GM21786 (cell line): ENCODE results near the gene MYCL.
"Not testable (repeated sequence)": the region's sequence is repeated elsewhere in the genome, so short reads cannot be mapped to it uniquely, and the experiment has no call there.

Experiments
- ATAC-seq: cut with Tn5 transposase; IDR thresholded peaks from one replicate; pipeline ENCODE4 v1.9.1; 2021; ENCODE audit not compliant: unreplicated experiment

The MYCL gene

GRCh38 chr1:39892601-39893595, 8.8 kb downstream of the MYCL start:
- peak; percentile 60 for ATAC-seq

- no peak for ATAC-seq
Measured at GRCh38 chr1:39890880-39891279, 10.8 kb downstream of the MYCL start.

- ATAC-seq, result no peak
Measured at GRCh38 chr1:39890273-39890672, 11.4 kb downstream of the MYCL start.

DNA sequence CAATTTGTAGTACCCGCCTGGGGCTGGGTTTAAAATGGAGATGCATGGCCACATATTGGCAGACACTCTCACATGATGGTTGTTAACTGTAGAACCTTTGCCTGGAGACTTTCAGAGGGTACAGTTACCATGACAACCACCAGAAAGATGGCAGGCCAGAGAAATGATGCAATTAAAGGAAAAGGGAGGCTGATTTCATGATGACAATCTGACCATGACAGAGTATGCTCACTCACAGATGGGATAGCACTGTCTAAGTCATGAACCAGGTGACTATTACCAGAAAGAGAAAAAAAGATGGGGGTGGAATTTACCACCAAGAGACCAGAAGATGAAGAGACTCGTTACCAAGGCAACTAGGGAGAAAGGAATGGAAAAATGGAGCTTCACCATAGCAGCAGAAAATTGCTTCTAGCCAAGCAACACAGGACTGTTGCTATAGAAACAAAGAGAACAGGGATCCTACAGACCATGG, 14.9 kb downstream of the MYCL start:
- ATAC-seq, result no peak

DNA sequence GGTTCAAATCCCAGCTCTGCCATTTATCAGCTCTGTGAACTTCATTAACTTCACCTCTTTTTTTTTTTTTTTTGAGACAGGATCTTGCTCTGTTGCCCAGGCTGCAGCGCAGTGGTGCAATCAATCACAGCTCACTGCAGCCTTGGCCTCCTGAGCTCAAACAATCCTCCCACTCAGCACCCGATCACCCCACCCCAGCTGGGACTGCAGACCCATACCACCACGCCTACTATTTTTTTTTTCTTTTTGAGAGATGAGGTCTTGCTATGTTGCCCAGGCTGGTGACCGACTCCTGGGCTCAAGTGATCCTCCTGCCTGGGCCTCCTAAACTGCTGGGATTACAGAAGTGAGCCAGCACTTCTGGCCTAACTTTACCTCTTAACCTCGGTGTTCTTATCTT, 16.2 kb downstream of the MYCL start:
- no peak for ATAC-seq

DNA sequence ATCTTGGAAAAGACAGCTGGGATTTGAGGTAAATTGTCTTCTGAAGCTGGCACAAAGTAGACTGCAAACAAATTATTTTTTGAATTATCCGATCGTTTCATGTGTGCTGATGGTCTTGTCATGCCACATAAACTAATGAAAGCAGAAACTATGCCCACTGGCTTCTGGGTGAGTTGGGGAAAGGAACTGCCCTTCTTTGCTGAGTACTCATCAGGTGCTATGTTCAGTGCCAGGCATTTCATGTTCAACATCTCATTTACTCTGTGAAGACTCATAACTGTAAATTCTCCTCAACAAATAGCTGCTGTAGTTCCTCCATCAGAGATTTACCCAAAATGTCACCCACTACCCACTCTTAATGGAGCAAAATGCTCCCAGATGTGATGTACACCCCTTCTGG, 19.6 kb downstream of the MYCL start:
- no peak for ATAC-seq

DNA sequence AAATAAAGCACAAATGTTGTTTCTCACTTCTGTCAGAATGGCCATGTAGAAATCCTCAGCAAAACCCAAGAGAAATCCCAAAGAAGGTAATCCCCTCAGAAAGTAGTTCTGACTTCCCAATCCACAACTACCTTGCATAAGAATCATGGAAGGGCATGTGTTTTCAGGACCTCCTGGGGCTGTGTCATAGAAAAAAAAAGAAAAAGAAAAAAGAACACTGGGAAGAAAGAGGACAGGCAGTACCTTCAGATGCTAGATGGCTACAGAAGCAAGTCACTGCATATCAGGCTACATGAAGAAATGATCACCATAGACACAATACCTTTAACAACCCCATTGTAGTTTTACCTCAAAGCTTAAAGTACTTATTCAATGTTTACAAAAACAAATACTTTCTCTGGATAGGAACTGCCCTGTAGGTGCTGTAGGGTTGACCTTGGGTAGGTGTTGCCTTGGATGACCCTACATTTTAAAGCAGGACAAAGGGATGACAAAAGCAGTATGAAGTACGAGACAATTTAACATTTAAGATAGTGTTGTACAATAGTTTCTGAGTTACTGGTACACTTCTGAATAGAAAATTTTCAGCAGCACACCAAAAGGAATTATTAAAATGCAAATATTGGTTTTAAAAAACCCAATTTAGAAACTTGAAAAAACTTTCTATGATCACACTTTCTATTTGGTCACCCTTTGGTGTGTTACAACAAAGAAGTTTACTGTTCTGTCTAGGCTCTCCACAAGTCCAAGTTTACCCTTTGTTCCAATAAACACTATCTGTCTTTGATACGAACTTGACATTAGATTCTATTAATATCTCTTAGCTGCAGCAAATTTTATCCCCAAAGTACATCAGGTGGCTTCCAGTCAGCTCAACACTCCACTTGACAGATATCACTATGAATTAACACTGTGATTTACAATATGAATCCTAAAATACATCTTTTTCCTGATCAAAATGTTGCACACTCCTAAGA, 23.4 kb downstream of the MYCL start:
- ATAC-seq, result no peak

- ATAC-seq, result no peak
Measured at GRCh38 chr1:39877231-39877778, 24.4 kb downstream of the MYCL start.

GRCh38 chr1:39876144-39876543, 25.6 kb downstream of the MYCL start:
- ATAC-seq, result no peak

GRCh38 chr1:39872698-39873097, 29.0 kb downstream of the MYCL start:
- no peak for ATAC-seq

DNA sequence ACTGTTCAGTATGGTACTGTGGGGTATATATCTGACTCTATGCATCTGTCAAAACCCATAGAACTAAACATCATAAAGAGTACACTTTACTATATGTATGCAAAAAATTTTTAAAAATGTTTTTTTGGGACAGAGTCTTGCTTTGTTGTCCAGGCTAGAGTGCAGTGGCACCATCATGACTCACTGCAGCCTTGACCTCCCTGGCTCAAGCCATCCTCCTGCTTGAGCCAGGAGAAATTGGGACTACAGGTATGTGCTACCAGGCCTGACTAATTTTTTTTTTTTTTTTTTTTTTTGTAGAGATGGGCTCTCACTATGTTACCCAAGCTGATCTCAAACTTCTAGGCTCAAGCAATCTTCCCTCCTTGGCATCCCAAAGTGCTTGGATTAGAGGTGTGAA, 29.9 kb downstream of the MYCL start:
- ATAC-seq, result no peak

DNA sequence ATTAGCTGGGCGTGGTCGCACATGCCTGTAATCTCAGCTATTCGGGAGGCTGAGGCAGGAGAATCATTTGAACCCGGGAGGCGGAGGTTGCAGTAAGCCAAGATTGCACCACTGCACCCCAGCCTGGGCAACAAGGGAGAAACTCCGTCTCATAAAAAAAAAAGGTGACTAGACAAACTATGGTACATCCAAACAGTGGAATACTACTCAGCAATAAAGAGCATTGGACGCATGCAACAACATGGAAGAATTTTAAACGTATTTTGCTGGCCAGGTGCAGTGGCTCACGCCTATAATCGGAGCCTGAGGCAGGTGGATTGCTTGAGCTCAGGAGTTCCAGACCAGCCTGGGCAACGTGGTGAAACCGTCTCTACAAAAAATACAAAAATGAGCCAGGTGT, 30.7 kb downstream of the MYCL start:
- ATAC-seq, result not testable (repeated sequence)

DNA sequence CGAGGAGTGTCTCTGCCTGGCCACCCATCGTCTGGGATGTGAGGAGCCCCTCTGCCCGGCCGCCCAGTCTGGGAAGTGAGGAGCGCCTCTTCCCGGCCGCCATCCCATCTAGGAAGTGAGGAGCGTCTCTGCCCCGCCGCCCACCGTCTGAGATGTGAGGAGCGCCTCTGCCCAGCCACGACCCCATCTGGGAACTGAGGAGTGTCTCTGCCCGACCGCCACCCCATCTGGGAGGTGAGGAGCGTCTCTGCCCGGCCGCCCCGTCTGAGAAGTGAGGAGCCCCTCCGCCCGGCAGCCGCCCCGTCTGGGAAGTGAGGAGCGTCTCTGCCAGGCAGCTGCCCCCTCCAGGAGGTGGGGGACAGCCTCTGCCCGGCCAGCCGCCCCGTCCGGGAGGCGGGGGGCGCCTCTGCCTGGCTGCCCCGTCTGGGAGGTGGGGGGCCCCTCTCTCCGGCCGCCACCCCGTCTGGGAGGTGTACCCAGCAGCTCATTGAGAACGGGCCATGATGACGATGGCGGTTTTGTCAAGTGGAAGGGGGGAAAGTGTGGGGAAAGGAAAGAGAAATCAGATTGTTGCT, 32.1 kb downstream of the MYCL start:
- ATAC-seq, result not testable (repeated sequence)

GRCh38 chr1:39866767-39867166, 35.0 kb downstream of the MYCL start:
- ATAC-seq, result no peak

GRCh38 chr1:39865762-39866161, 36.0 kb downstream of the MYCL start:
- no peak for ATAC-seq

GRCh38 chr1:39863177-39863576, 38.5 kb downstream of the MYCL start:
- ATAC-seq, result no peak

DNA sequence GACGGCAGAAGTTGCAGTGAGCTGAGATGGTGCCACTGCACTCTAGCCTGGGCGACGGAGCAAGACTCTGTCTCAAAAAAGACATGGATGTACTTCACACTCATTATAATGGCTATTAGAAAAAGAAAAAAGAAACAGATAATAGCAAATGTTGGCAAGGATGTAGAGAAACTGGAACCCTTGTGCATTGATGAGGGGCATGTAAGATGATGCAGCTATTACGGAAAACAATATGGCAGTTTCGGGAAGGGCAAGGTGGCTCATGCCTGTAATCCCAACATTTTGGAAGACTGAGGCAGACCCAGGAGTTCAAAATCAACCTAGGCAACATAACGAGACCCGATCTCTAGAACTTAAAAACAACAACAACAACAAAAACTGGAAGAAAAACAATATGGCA, 40.7 kb downstream of the MYCL start:
- ATAC-seq, result no peak

DNA sequence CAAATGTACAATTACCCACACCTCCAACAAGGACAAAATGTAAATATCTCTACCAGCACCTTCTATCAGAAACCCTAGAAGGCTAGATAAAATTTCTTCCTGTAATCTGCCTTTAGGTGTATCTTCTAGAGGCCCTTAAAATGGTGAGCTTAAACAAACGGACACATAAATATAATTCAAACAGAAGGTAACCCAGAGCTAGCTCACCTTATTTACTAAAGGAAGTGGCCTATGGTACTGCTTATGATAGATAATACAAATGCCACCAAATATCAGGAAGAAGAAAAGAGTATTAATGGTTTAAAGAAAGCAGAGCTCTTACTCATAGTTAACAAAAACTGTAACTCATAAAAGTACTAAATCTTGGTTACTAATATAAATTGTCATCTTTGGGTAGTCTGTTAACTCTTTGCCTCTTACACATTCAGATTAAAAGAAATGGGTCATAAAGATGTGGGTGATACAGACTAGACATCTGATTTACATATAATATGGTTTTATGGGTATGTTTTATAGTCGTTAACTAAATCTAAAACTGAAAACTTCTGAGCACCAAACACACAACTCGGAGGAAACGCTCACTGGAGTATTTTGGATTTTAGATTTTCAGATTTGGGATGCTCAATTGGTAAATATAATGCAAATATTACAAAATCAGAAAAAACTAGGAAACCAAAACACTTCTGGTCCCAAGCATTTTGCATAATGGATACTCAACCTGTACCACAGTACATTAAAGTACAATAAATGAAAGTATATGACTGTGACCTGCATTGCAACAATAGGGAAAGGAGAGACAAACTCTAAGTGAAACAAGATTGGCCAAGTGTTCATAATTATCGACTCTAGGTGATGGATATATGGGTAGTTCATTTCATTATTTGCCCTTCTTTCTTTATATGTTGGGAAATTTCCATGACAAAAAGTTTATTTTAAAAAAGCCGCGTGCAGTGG, 41.6 kb downstream of the MYCL start:
- ATAC-seq, result no peak

DNA sequence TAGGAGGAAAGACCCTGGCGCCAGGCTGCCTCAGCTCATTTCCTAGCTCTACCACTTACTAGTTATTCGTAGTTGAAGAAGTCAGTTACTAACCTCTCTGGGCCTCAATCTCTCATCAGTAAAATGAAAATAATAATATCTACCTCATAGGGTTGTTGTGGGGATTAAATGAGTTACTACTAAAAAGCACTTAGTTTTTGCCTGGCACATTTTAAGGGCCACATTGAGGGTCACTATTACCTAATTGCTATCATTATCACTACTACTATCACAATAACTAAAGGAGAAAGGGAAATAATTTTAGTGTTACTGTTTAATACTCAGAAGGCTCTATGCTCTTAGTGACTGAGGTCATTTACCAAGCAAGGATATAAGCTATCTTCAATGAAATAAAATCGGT, 43.4 kb downstream of the MYCL start:
- ATAC-seq, result no peak
